Cardiac septum (tissue), 1 donor: ENCODE results near the gene SOX1. TPM values are rescaled to one million over a fixed set of nuclear protein-coding genes. Genes with fewer than 3 reads are reported as not detected.

Experiments
- DNase-seq: peaks from one replicate; pipeline ENCODE4 v3.0.0-alpha.2; 2020; ENCODE audit warnings: low spot score
- intact Hi-C: fragments of 100-400 bp; cut with DNase I; formaldehyde crosslinking; loops from one replicate; pipeline ENCODE4 v1.14.0; 2022
- total RNA-seq: library from RNA; stranded (reverse); fragmentation: NEBNext Ultra II Directional; extraction: Animal tissue kit (Norgen Biotek cat#: 25700); gene quantifications from one replicate; pipeline ENCODE4 v1.2.1, GENCODE V29; 2021
- donor health status: DM: no; HTN: no; CAD: no.

SOX1 gene
- total RNA-seq, 1 donor from 2014 or later, result not detected

DNA sequence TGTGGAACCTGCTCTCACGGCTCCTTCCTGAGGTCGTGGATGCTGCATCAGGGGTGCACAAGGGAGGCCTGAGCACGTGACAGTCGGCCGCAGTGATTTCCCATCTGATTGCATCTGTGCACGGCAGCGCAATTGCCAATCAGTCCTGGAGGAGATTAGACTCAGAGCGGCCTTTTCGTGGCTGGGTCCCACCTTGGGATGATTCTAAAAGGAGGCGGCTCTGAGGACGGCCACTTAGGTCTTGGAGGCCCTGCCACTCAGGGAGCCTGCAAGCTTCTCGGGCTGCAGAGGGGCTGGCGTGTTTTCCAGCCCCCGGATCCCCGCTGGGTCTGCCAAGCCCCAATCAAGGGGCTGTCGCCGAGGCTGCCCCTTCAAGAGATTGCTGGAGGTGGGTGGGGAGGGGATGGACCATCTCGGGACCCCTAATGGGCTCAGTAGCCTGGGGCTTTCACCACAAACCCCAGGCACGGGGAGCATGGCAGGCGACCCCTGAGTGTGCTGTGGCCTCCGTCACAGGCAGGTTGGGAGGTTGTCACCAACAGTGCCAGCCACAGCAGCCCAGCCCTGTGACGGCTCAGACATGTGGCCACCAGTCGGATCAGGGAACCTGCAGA is 51.6 kb downstream of the SOX1 start:
- intact Hi-C loops, result no loop called here
- peak; percentile 53 for DNase-seq

DNA sequence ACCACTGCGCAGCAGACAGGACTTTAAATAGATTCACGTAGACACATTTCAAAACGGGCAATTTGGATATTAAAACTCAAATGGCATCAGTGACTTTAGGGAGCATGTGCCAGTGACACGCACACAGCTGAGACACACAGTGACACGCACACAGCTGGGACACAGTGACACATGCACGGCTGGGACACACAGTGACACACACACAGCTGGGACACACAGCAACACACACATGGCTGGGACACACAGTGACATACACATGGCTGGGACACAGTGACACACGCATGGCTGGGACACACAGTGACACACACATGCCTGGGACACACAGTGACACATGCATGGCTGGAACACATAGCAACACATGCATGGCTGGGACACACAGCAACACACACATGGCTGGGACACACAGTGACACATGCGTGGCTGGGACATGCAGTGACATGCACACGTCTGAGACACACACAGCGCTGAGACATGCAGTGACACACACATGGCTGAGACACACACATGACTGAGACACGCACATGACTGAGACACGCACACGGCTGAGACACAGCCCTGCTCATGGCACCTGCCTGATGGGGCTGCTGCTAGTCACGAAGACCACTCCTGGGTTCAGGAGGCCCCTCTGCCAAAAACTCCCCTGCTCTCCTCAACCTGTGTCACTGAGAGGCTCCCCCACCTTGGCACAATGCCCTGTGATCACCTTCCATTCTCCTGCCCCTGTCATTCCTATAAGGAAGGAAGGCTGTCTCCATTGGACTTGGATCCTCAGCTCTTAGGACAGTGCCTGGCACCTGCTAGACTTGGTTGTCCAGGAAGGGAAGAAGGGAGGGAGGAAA is 52.5 kb downstream of the SOX1 start:
- DNase-seq, result peak; percentile 62
- intact Hi-C loops, result no loop called here

DNA sequence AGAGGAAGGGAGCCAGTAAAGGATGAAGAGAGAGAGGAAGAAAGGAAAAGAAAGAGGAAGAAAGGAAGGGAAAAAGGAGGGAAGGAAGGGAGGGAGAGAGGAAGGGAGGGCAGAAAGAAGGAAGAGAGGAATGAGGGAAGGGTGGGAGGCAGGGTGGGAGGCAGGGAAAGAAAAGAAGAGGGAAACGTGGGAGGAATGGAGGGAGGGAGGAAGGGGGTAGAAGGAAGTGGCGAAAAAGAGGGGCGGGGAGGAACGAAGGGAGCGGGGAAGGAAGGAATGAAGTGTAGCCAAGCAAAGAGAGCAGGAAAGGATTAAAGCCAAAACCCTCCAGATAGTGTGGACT is 53.1 kb downstream of the SOX1 start:
- no peak for DNase-seq
- intact Hi-C loops, result no loop called here
